Neural cell (in vitro differentiated cells): ENCODE results near the gene TPBG. TPM values are rescaled to one million over a fixed set of nuclear protein-coding genes. Genes with fewer than 3 reads are reported as not detected.

ENCODE experiments used
- H2AFZ ChIP-seq: fragments of 200-600, 300-800 bp; sonication (generic), shearing (Covaris generic); 2 replicates; pipeline ENCODE4 v1.6.0; 2014; ENCODE audit warnings: low read depth, mild to moderate bottlenecking, antibody characterized with exemption, low read length, moderate library complexity
- H3F3A ChIP-seq: fragments of 200-600 bp; shearing (Covaris generic); 2 replicates; pipeline ENCODE4 v1.6.1; 2016; ENCODE audit warnings: mild to moderate bottlenecking, moderate library complexity, mixed read lengths, antibody characterized with exemption, low read length; ENCODE audit not compliant: insufficient read depth, poor library complexity, severe bottlenecking
- H3K27ac ChIP-seq: fragments of 200-600, 300-800 bp; sonication (generic), shearing (Covaris generic); 2 replicates; pipeline ENCODE4 v1.5.1; 2014; ENCODE audit warnings: mild to moderate bottlenecking, low read length, moderate library complexity
- H3K27me3 ChIP-seq: fragments of 300-800, 200-600 bp; sonication (generic), shearing (Covaris generic); 2 replicates; pipeline ENCODE4 v1.6.0; 2014; ENCODE audit warnings: mild to moderate bottlenecking, low read depth, low read length, moderate library complexity; ENCODE audit not compliant: insufficient read depth
- H3K36me3 ChIP-seq: fragments of 300-800, 200-600 bp; sonication (generic), shearing (Covaris generic); 2 replicates; pipeline ENCODE4 v1.5.1; 2014; ENCODE audit warnings: mild to moderate bottlenecking, antibody characterized with exemption, low read length, moderate library complexity; ENCODE audit not compliant: insufficient read depth
- H3K4me2 ChIP-seq: fragments of 300-800, 200-600 bp; sonication (generic), shearing (Covaris generic); 2 replicates; pipeline ENCODE4 v1.6.0; 2014; ENCODE audit warnings: mild to moderate bottlenecking, low read length
- H3K4me3 ChIP-seq: fragments of 300-800, 200-600 bp; sonication (generic), shearing (Covaris generic); 2 replicates; pipeline ENCODE4 v1.5.1; 2014; ENCODE audit warnings: mild to moderate bottlenecking, low read length, moderate library complexity
- H3K79me2 ChIP-seq: fragments of 200-600 bp; shearing (Covaris generic); replicated peaks from 2 replicates; pipeline ENCODE4 v1.6.0; 2014; ENCODE audit warnings: mild to moderate bottlenecking, low read length, moderate library complexity; ENCODE audit not compliant: insufficient read depth
- H3K9ac ChIP-seq: fragments of 300-800, 200-600 bp; sonication (generic), shearing (Covaris generic); 2 replicates; pipeline ENCODE4 v1.6.1; 2016; ENCODE audit warnings: mild to moderate bottlenecking, low read length, mixed read lengths
- H3K9me2 ChIP-seq: fragments of 200-600 bp; shearing (Covaris generic); 2 replicates; pipeline ENCODE4 v1.6.1; 2016; ENCODE audit warnings: mild to moderate bottlenecking, low read length, mixed read lengths; ENCODE audit not compliant: insufficient read depth
- H3K9me3 ChIP-seq: fragments of 200-600, 300-800 bp; sonication (generic), shearing (Covaris generic); 2 replicates; pipeline ENCODE4 v1.6.1; 2016; ENCODE audit warnings: mild to moderate bottlenecking, mixed run types, low read length, moderate library complexity, mixed read lengths
- H4K20me1 ChIP-seq: fragments of 200-600 bp; shearing (Covaris generic); 2 replicates; pipeline ENCODE4 v1.6.1; 2016; ENCODE audit warnings: mild to moderate bottlenecking, mixed run types; ENCODE audit not compliant: insufficient read depth
- EP300 ChIP-seq: fragments of 450-650 bp; conservative IDR thresholded peaks from 2 replicates; pipeline ENCODE4 v1.6.1; 2014; ENCODE audit warnings: antibody characterized with exemption, mild to moderate bottlenecking, moderate library complexity; ENCODE audit not compliant: poor library complexity, severe bottlenecking
- EZH2 ChIP-seq: fragments of 200-600, 300-800 bp; shearing (Covaris generic), sonication (generic); IDR thresholded peaks from 2 replicates; pipeline ENCODE4 v1.6.1; 2014; ENCODE audit warnings: antibody characterized with exemption, low read length, borderline replicate concordance, mild to moderate bottlenecking; ENCODE audit not compliant: insufficient read depth, poor library complexity, severe bottlenecking
- MXI1 ChIP-seq: fragments of 450-650 bp; conservative IDR thresholded peaks from 2 replicates; pipeline ENCODE4 v1.6.1; 2014; ENCODE audit warnings: antibody characterized with exemption, mild to moderate bottlenecking; ENCODE audit not compliant: poor library complexity, severe bottlenecking
- POLR2AphosphoS5 ChIP-seq: IDR thresholded peaks from 2 replicates; pipeline ENCODE4 v1.6.1; 2012
- RAD21 ChIP-seq: fragments of 450-650 bp; conservative IDR thresholded peaks from 2 replicates; pipeline ENCODE4 v1.6.1; 2014; ENCODE audit warnings: antibody characterized with exemption, mild to moderate bottlenecking, moderate library complexity
- SMC3 ChIP-seq: fragments of 450-650 bp; conservative IDR thresholded peaks from 2 replicates; pipeline ENCODE4 v1.6.1; 2014; ENCODE audit warnings: antibody characterized with exemption, mild to moderate bottlenecking, moderate library complexity; ENCODE audit not compliant: poor library complexity
- TAF1 ChIP-seq: IDR thresholded peaks from 2 replicates; pipeline ENCODE4 v1.6.1; 2012; ENCODE audit warnings: low read depth
- polyA plus RNA-seq: library from polyadenylated mRNA; depleted of rRNA; stranded (reverse); fragments of >200 nt; gene quantifications from 2 replicates; pipeline ENCODE4 v1.2.3, GENCODE V29; 2014
- TF ChIP-seq, protein P1 (sequence below): fragments of 450-650 bp; IDR thresholded peaks from 2 replicates; pipeline ENCODE4 v1.5.1; 2014; ENCODE audit warnings: antibody characterized with exemption, mild to moderate bottlenecking, moderate library complexity; ENCODE audit not compliant: poor library complexity, severe bottlenecking
- TF ChIP-seq, protein P2 (sequence below): IDR thresholded peaks from 2 replicates; pipeline ENCODE4 v1.6.1; 2012; ENCODE audit warnings: borderline replicate concordance

The TPBG gene
- polyA plus RNA-seq, 1 donor from 2014 or later: 25.0 TPM

DNA sequence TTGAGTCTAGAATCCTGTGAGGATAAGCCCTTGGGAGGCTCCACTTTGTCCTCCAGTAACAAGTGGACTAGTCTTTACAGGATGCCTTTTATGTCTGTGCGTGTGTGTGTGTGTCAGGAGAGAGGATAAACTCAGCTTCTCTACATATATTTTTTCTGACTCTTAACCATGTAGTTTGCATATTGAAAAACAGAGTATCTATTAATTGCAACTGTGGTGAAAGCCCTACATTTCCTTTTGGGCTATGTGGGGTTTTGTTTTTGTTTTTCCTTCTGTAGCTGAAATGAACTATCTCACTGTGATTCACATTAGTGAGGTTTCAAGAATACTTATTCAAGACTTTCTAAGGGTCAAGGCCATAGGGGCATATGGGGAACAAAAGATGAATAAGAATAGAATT is 17.7 kb downstream of the TPBG start:
- no peak overlapping the region for H2AFZ ChIP-seq
- no peaks in the 10 kb centered on the region for H4K20me1 ChIP-seq
- H3K27me3 ChIP-seq: no peaks in the 10 kb centered on the region
- no peaks in the 10 kb centered on the region for H3K36me3 ChIP-seq
- TF ChIP-seq EP300: no peak
- no peak for TF ChIP-seq SMC3
- TF ChIP-seq, protein P1, sequence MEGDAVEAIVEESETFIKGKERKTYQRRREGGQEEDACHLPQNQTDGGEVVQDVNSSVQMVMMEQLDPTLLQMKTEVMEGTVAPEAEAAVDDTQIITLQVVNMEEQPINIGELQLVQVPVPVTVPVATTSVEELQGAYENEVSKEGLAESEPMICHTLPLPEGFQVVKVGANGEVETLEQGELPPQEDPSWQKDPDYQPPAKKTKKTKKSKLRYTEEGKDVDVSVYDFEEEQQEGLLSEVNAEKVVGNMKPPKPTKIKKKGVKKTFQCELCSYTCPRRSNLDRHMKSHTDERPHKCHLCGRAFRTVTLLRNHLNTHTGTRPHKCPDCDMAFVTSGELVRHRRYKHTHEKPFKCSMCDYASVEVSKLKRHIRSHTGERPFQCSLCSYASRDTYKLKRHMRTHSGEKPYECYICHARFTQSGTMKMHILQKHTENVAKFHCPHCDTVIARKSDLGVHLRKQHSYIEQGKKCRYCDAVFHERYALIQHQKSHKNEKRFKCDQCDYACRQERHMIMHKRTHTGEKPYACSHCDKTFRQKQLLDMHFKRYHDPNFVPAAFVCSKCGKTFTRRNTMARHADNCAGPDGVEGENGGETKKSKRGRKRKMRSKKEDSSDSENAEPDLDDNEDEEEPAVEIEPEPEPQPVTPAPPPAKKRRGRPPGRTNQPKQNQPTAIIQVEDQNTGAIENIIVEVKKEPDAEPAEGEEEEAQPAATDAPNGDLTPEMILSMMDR: no peak
- no peak for TF ChIP-seq EZH2
- TF ChIP-seq TAF1: no peak
- no peak for TF ChIP-seq POLR2AphosphoS5
- TF ChIP-seq, protein P2, sequence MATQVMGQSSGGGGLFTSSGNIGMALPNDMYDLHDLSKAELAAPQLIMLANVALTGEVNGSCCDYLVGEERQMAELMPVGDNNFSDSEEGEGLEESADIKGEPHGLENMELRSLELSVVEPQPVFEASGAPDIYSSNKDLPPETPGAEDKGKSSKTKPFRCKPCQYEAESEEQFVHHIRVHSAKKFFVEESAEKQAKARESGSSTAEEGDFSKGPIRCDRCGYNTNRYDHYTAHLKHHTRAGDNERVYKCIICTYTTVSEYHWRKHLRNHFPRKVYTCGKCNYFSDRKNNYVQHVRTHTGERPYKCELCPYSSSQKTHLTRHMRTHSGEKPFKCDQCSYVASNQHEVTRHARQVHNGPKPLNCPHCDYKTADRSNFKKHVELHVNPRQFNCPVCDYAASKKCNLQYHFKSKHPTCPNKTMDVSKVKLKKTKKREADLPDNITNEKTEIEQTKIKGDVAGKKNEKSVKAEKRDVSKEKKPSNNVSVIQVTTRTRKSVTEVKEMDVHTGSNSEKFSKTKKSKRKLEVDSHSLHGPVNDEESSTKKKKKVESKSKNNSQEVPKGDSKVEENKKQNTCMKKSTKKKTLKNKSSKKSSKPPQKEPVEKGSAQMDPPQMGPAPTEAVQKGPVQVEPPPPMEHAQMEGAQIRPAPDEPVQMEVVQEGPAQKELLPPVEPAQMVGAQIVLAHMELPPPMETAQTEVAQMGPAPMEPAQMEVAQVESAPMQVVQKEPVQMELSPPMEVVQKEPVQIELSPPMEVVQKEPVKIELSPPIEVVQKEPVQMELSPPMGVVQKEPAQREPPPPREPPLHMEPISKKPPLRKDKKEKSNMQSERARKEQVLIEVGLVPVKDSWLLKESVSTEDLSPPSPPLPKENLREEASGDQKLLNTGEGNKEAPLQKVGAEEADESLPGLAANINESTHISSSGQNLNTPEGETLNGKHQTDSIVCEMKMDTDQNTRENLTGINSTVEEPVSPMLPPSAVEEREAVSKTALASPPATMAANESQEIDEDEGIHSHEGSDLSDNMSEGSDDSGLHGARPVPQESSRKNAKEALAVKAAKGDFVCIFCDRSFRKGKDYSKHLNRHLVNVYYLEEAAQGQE: no peak
- no peak for TF ChIP-seq MXI1
- TF ChIP-seq RAD21: no peak
- H3K9me2 ChIP-seq: no peaks in the 10 kb centered on the region
- H3F3A ChIP-seq: no peaks in the 10 kb centered on the region
- no peaks in the 10 kb centered on the region for H3K9me3 ChIP-seq
- H3K4me2 ChIP-seq: no peak overlapping the region
- H3K27ac ChIP-seq: no peak overlapping the region
- H3K79me2 ChIP-seq: no peaks in the 10 kb centered on the region
- H3K9ac ChIP-seq: no peak overlapping the region
- H3K4me3 ChIP-seq: no peak overlapping the region

DNA sequence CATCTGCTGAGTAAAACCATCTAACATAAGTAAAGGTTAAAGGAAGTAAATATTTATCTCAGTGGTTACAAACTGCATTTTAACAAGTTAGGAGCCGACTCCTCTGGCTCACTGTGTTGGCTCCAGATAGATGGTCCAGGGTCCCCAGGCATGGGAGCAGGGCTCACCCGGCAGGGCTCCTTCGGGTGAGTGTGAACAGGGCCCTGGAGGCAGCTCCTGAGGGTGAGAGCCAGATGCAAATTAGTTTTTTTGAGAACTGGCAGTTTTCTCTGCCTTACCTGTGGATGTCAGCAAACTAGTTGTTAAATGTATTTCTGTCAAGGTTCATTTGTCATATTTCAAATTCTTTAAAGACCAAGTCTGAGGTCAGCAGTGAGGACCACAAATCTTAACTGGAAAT is 21.5 kb downstream of the TPBG start:
- no peaks in the 10 kb centered on the region for H3K36me3 ChIP-seq
- H3K79me2 ChIP-seq: no peaks in the 10 kb centered on the region
- no peaks in the 10 kb centered on the region for H3F3A ChIP-seq
- H3K4me2 ChIP-seq: no peak overlapping the region
- H3K9me3 ChIP-seq: no peaks in the 10 kb centered on the region
- TF ChIP-seq SMC3 (no peak), POLR2AphosphoS5 (no peak), MXI1 (no peak), TAF1 (no peak), EP300 (no peak), RAD21 (no peak)
- TF ChIP-seq, protein P1: no peak
- TF ChIP-seq, protein P2: no peak
- no peak overlapping the region for H3K9ac ChIP-seq
- H4K20me1 ChIP-seq: no peaks in the 10 kb centered on the region
- no peak overlapping the region for H2AFZ ChIP-seq
- H3K4me3 ChIP-seq: no peak overlapping the region
- H3K27ac ChIP-seq: no peak overlapping the region
- H3K27me3 ChIP-seq: no peaks in the 10 kb centered on the region
- H3K9me2 ChIP-seq: no peaks in the 10 kb centered on the region
